Hematopoietic multipotent progenitor cell treated with erythropoietin and hydrocortisone succinate and interleukin-3 and kit ligand, for 8 days (in vitro differentiated cells): ENCODE measurements around the gene CPZ.

Experiments used
- DNase-seq: peaks from one replicate; pipeline ENCODE4 v3.0.0-alpha.2; 2015

CPZ gene

GRCh38 chr4:8592366-8593263 lies at the start of gene CPZ:
CPZ (plus strand) TSS chr4:8592765; CDS start chr4:8592834, 69 bp downstream.
- no peak for DNase-seq

DNA sequence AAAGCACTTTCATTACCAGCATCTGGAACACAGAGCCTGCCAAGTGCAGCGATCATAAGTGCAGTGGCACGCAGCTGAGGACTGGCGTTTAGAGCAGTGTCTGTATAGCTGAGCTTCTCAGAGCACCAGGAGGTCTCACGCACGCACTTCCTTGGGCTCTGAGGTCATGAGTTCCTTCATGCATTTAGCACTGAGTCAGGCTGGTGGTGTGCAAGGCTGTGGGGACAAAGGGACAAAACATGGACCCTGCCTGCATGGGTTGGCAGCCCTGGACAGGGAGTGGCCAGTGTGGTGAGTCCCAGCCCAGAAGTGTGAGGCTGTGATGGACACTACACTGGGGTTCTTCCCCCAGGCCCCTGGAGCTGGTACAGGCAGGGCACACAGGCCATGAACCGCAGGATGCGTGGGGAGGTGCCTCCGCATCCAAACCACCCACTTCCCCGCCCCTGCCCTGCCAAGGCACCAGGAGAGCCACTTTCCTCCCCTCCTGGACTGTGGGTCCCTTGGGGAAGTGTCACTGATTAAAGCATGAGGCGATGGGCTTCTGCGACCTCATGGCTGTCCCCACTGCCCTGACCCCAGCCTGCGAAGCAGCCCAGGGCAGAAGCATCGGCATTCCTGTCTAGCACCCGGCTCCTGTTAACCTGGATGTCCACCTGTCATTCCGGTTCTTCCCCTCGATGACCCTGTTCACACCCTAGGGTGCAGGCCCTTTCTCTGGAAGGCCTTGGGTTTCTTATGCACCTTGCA lies 49.6 kb upstream of the CPZ start:
- no peak for DNase-seq

- DNase-seq: no peak
Measured at GRCh38 chr4:8543623-8544022, 48.9 kb upstream of the CPZ start.

DNA sequence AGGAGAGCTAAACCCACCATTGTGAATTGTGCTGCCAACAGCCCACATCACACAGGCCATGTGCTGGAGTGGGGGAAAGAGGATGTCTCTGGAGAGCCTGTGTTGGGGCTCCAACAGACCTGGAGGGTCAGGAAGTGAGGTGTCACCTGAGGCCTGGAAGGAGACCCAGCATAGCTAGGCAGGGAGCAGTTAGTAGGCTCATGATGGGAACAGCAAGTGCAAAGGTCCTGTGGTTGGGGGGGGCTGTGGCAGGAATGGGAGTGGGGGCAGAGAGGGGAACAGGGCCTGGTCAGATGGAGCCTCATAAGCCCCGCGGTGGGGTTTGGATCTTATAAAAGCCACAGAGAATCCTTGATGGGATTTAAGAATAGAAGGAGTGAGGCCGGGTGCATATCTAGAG lies 48.3 kb upstream of the CPZ start:
- DNase-seq: no peak

DNA sequence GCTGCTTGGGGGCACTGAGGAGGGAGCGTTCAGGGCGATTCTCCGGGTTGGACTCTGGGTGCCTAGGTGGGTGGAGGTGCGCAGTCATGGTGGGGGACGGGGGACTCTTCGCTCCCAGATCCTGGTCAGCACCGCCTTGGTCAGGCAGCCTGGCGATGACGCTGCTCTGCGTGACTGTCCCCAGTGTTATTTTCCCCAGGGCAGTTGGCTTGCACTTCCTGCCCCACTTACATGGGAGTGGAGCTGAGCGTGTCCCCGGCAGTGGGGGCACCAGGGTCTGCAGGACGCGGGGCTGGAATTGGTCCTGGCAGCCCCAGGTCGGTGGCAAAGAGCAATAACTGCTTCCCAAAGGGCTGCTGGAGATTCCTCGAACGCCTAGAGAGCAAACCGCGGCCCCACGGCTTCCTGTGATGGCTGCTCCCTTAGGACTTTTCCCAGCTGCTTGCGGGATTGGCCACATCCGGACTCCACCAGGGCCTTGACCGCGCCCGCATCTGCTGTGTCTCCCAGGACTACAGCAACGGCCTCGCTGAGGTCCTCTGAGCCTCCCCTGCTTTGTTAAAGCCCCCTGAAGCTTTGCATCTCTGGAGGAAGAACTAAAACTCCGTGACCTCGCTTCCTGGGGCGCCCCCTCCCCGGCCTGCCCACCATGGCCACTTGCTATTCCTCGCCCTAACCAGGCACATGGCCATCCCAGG lies 47.7 kb upstream of the CPZ start:
- no peak for DNase-seq

DNA sequence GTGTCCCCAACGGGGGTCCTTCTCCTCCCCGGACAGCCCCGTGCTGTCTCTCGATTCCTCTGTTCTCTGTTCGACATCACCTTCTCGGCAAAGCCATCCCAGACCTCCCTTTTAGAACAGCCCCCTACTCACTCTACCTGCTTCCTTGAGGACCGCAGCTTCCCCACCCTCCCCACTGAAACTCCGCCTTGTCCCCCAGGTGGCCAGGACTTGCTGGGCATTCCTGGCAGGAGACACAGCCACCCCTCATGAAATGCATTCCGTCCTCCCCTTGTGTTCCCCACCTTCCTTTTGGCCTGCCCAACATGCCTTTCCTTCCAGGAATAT lies 47.2 kb upstream of the CPZ start:
- no peak for DNase-seq

GRCh38 chr4:8546766-8547107 lies 45.8 kb upstream of the CPZ start:
- DNase-seq: no peak

DNA sequence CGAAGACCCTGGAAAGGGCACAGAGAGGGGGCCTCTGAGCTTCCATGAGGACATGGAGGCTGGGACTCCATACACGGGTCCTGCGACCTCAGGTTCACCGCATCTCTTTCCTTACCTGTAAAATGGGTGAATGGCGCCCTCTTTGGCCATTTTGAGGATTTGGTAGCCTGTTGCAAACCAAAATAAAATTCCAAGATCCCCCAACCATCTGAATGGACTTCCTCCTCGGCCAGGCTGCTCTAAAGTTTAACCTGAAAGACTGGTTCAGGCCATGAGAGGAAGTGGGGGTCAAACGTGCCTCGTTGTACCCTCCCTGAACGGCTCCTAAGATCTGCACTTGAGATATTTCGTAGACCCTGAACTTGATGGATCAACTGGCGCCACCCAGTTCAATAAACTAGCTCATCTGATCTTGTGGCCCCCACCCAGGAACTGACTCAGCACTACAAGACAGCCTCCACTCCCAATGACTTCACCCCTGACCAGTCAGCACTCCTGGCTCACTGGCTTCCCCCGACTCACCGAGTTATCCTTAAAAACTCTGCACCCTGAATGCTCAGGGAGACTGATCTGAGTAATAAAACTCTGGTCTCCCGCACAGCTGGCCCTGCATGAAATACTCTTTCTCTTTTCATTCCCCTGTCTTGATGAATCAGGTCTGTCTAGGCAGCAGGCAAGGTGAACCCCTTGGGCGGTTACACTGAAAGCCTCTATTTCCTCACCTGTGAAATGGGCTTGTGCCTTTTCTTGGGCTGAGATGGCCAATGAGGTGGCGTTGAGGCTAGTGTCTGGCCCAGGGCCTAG lies 45.3 kb upstream of the CPZ start:
- peak; percentile 5 for DNase-seq

DNA sequence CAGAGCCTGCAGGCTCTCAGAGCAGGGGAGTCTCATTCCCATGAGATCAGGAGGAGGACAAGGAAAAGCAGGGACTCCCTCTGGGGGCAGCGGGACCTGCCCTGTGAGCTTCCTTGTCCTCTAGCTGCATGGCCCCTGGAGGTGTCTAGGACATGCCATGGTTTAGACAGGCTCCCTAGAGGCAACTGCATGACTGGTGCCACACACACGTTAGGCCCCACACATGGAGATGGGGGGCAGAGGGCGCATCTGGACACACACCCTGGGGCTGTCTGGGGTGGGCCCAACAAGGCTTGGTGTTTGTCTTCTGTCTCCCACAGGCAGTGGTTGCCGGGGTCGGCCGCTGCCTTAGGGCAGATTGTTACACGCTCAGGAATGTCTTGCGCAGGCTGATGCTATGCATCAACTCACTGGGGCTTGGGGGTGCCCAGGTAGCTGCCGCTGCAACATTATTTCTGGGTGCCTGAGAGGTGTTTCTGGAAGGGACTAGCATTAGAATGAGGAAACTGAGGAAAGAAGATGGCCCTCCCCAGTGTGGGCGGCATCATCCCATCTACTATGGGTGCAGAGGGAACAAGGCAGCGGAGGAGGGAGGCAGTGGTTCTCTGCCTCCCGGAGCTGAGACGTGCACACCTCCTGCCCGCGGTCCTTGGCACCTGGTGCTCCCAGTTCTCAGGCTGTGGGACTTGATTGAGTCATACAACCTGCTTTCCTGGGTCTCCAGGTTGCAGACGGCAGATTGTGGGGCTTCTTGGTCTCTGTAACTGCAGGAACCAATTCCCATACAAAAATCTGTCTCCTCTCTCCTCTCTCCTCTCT lies 44.4 kb upstream of the CPZ start:
- no peak for DNase-seq

GRCh38 chr4:8548731-8549351 lies 43.7 kb upstream of the CPZ start:
- no peak for DNase-seq

- DNase-seq: no peak
Measured at GRCh38 chr4:8549352-8549931, 43.1 kb upstream of the CPZ start.

GRCh38 chr4:8550691-8551090 lies 41.9 kb upstream of the CPZ start:
- DNase-seq: no peak

DNA sequence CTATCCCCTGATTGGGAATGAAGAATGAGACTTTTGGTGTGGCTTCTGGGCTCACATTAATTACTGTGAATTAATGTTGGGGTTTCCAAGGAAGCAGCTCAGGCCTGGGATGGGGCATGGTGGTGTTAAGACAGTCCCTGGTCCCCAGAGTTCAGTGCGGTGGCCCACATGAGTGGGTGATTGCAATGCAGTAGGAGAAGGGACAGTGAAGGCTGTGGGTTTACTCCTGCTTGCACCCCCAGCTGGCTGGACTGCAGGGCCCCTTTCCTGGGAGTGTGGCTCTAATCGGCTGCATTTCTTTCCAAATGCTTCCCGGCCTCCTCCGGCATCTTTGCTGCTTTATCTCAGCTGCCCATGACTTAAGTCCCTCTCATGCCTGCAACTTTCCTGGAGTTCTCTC lies 40.5 kb upstream of the CPZ start:
- DNase-seq: no peak

- DNase-seq: no peak
Measured at GRCh38 chr4:8552581-8553205, 39.9 kb upstream of the CPZ start.

- no peak for DNase-seq
Measured at GRCh38 chr4:8553216-8553615, 39.3 kb upstream of the CPZ start.

DNA sequence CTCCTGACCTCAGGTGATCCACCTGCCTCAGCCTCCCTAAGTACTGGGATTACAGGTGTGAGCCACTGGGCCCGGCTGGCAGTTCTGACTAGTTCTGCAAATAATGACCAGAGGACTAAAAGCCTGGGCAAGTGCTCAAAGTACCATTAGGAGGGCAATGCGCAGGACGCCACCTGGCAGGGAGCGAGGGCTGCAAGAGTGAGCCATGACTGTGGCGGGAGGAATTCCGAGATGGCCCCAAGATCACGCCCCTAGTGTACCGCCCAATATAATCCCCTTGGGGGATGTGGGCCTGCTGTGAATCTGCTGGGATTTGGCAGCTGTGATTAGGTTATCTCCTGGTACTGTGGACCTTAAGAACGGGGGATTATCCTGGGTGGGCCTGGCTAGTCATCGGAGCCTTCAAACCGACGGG lies 38.6 kb upstream of the CPZ start:
- DNase-seq: no peak

DNA sequence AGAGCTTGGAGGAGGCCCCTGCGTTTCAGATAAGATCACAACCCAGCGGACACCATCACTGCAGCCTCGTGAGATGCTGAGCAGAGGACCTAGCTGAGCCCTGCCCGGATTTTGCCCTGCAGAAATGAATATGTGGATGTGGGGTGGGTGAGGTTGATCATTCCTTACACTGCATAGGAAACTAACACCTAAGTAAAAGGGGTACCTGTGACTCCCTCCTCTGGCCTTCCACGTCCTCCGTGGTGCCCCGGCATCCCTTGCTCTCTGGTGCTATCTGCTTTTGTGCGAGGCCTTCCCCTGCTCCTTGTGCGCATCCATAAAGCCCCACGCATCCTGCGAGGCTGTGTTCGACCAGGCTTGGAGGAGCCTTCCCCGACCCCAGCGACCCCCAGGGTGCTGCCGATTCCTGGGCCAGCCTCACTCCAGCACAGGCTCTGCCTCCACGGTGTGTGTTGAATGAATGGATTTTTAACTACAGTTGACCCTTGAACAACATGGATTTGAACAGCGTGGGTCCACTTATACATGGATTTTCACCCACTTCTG lies 37.9 kb upstream of the CPZ start:
- no peak for DNase-seq

- no peak for DNase-seq
Measured at GRCh38 chr4:8555716-8556115, 36.8 kb upstream of the CPZ start.

GRCh38 chr4:8556341-8557150 lies 36.0 kb upstream of the CPZ start:
- DNase-seq: no peak
